ENCODE measurements around the gene G6PD.

DNA sequence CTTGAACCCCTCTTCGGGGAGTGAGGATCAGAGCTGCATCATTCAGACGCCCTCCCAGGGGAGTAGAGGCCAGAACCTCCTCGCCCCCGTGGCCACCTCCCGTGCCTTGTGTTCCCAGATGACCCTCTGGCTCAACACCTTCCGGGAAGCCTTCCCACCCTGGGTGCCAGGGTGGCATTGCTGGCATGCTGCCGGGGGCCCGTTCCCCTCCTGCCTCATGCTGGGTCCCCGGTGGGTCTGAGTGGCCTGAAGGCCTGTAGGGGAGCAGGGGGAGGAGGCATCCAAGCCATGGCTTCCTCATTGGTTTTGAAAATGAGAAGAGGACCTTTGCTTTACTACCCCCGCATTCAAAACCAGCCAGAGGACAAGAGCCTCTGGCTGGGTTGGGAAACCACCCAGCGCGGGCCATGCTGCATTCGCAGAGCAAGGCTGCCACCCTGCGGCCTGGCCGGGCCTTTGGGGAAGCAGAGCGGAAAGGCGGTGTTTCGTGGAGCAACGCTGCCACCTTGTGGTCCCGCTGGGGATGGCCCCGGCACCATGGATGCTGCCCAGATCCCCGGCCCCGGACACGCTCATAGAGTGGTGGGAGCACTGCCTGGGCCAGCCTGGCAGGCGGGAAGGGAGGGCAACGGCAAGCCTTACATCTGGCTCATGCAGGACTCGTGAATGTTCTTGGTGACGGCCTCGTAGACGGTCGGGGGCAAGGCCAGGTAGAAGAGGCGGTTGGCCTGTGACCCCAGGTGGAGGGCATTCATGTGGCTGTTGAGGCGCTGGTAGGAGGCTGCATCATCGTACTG lies 11.9 kb downstream of the G6PD start:
- TF ChIP-seq, protein P1, sequence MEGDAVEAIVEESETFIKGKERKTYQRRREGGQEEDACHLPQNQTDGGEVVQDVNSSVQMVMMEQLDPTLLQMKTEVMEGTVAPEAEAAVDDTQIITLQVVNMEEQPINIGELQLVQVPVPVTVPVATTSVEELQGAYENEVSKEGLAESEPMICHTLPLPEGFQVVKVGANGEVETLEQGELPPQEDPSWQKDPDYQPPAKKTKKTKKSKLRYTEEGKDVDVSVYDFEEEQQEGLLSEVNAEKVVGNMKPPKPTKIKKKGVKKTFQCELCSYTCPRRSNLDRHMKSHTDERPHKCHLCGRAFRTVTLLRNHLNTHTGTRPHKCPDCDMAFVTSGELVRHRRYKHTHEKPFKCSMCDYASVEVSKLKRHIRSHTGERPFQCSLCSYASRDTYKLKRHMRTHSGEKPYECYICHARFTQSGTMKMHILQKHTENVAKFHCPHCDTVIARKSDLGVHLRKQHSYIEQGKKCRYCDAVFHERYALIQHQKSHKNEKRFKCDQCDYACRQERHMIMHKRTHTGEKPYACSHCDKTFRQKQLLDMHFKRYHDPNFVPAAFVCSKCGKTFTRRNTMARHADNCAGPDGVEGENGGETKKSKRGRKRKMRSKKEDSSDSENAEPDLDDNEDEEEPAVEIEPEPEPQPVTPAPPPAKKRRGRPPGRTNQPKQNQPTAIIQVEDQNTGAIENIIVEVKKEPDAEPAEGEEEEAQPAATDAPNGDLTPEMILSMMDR (IDR thresholded peaks at IDR 0.05; ENCODE audit: extremely low read depth in 1 of 2, insufficient read depth in 1 of 2, low read depth in 1 of 2, low read length in 2 of 2) = peak; percentile 92 to 94
- peak; percentile 47 for TF ChIP-seq POLR2AphosphoS5 (IDR thresholded peaks at IDR 0.05; ENCODE audit: insufficient read depth, low read depth, low read length)
- TF ChIP-seq MAX (IDR thresholded peaks at IDR 0.05; ENCODE audit: insufficient read depth, insufficient read length) = no peak
- no peak for TF ChIP-seq POLR2A (IDR thresholded peaks at IDR 0.05; ENCODE audit: low read depth, low read length)
- TF ChIP-seq EZH2 (IDR thresholded peaks at IDR 0.05; ENCODE audit: borderline replicate concordance, low read depth, low read length, severe bottlenecking) = no peak
- TF ChIP-seq MYC (IDR thresholded peaks at IDR 0.05; ENCODE audit: low read depth, low read length) = no peak
- TF ChIP-seq JUN (IDR thresholded peaks at IDR 0.05; ENCODE audit: borderline replicate concordance, insufficient read depth, insufficient read length, low read depth) = no peak
- no peak for TF ChIP-seq FOS (IDR thresholded peaks at IDR 0.05; ENCODE audit: borderline replicate concordance, insufficient read depth, low read length)
